Activated T-cell treated with anti-CD3 and anti-CD28 coated beads, Interleukin-2, amount 50 U/mL, for 1 hour (primary cell): ENCODE results near the gene HDGFL2.

Experiments
- DNase-seq: peaks from one replicate; pipeline ENCODE4 v3.0.0-alpha.2; 2020

Gene HDGFL2

DNA sequence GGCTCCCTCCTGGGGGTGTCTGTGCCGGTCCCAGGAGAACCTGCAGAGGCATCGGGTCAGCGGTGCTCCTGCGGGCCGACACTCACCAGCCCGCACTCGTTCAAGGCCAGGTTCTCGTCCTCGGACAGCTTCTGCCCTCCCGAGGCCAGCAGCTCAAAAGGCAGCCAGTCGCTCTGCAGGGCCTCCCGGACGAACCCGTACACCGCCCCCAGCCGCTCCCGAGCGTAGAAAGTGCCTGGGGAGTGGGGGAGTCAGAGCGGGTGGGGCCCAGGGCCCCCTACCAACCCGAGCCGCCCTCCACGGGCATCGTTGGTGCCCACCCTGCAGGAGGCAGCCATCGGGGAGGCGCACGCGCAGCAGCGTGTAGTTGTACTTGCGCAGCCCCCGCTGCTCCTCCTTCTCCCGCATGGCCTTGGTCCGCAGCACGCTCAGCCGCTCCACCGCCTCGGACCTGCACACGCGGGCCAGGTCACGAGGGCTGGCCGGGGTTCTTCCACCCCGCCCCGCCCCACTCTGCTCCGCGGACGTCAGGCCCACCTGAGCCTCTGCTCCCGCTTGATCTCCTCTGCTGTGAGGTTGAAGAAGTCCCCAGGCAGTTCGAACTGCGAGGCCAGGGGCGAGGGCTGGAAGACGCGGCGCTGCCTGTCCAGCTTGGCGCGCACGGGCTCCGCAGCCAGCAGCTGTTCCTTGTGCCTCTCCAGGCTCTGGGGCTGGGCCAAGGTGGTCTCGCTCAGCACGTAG lies 26.0 kb upstream of the HDGFL2 start:
- DNase-seq, result no peak

DNA sequence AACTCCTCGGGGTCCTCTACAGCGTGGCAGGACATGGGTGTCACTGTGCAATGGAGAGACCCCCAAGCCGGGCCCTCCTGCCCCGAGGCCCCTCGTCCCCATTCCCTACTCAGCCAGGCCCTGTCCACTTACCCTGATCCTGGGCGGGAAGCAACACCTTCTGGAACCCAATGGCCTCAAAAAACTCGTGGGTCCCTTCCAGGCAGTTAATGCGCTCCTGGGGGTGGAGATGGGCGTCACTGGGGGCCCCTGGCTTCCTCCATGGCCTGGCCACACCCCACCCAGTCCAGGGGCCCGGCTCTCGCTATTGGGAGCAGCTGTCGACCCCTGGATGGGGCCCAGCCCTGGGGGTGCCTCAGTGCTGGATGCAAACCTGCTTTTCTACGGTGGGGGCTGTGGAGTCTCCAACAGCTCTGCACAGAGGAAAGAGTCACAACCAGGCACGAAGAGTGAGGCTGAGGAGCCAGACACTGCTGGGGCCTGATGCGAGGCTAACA lies 25.3 kb upstream of the HDGFL2 start:
- no peak for DNase-seq

DNA sequence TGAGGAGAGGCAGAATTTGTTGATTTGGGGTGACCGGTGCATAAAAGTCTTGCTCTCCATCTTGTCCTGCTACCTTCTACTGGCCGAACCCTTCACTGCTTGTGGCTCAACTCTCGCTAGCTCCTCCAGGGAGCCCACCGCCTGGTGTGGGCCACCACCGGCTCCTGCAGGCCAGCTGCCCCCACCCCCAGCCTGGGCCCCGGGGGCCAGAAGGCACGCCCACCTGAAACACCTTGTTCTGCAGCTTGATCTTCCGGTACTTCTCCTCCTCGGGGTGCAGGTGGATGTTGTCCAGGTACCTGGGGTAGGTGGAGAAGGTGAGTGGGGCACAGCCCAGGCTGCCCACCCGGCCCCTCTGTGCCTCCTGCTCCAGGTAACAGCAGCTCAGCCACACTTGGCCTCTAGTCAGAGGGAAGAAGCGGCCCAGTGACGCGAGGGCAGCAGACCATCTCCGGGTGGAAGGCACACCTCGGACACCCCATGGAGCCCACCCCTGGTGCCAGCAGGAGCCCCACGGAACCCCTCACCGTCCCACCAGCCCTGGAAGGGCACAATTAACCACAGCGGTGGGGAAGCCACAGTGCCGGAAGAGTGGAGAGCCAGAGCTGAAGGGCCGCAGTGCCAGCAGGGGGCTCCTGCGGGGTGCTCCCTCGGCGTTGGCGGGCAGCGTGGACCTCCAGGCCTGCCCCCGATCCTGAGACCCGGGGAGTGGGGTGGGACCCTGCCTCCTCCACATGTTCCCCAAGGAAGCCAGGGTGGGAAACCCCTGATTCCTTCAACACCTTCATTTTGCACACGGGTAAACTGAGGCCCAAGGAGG lies 24.6 kb upstream of the HDGFL2 start:
- no peak for DNase-seq

DNA sequence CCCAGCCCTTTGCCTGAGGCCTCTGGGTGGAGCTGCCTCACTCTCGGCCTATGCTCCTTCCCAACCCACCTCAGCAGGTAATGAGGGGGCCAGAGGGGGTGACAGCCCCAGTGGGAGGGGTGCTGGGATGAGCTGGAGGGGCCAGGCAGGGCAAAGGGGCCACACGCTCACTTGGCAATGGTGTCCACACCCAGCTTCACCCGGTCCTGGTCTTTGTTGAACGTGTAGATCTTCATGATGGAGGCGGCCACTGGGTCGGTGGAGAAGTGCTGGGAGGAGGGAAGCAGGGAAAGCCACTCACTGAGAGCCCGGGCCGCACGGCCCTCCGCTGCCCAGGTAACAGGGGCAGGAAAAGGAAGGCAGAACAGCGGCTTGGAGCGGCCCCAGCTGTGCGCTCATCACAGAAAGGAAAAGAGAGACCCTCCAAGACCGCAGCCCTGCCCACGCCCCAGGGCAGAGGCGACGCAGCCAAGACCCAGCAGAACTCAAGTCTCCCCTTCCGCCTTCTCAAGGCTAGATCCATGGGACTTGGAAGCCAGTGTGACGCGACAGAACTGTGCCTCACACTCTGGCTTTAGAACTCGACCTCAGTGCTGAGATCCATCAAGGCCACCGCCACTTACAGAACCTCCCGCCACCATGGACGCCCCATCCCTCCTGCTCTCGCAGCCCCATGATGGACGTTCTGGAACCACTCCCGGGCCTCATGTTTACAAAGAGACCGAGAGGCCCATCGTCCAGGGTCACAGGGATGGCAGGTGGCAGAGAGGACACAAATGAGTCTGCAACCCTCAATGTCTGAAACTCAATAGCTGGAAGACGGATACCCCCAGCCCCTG lies 23.7 kb upstream of the HDGFL2 start:
- DNase-seq, result no peak

DNA sequence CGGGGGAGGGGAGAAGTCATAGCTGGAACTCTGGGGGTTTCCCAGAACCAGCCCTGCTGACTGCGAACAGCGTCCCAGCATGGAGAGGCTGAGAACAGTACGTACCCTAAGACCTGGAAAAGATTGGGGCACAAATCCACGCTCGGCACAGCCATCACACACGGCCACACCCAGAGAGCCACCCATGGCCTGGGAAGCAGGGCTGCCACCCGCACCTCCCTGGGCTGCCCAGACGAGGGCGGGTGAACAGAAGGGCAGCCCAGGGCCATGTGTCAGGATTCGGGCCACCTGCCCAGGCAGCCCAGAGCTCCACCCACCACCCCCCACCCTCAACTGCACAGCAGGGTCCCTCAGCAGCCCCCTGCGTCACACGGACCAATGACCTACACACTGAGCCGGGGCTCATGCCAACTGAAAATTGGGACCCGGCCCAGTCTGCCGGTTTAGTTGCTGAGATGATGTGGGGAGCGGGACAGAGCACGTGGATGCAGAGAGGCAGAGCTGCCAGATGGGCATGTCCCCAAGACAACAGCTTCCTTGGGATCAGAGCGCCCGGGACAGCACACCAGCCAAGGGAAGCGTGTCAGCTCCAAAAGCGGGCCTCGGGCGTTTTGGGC lies 23.0 kb upstream of the HDGFL2 start:
- no peak for DNase-seq

DNA sequence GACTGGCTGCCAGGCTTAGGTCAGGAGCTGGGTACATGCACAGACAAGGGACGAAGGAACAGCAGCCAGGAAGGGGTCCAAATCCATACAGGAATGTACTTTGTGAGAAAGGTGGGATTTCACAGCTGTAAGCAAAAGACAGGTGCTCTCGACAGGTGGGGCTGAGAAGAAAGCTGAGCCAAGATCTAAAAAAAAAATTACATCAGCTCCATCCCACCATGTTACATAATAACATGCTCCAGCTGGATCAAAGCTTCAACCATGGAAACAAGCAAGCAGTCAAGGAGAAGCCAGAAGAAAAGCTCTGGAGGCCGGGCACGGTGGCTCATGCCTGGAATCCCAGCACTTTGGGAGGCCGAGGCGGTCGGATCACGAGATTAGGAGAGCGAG lies 22.5 kb upstream of the HDGFL2 start:
- no peak for DNase-seq

DNA sequence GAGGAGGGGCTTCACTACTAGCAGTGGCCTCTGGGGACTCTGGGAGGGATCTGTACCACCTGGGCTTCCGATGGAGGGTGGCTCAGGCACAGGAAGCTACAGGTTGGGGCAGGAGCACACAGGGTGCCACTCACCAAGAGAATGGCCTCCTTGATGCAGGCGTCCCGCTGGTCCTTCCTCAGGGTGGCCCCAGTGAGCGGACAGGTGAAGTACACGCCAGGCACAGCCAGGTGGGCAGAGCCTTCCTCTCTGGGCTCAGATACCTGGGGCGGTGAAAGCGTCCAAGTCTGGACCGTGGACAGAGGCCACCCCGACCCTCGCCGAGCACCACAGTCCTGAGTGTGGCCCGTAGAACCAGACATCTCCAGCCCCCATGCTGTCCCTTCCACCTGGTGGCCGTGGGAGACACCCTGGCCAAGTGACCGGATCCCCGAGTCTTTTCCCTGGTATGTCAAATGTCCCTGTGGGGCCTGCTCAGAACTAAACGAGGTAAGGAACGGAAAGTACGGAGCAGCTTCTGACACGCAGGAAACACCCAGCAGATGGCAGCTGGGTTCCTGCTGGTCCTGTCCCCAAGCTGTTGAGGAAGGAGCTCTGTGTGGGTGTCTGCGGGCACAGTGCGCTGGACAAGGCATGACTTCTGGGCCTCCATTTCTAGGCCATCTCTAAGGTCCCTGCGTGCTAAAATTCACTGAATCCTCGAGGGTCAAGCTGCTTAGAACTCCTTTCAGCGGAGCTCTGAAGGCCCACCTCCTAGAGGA lies 19.7 kb upstream of the HDGFL2 start:
- DNase-seq, result no peak

DNA sequence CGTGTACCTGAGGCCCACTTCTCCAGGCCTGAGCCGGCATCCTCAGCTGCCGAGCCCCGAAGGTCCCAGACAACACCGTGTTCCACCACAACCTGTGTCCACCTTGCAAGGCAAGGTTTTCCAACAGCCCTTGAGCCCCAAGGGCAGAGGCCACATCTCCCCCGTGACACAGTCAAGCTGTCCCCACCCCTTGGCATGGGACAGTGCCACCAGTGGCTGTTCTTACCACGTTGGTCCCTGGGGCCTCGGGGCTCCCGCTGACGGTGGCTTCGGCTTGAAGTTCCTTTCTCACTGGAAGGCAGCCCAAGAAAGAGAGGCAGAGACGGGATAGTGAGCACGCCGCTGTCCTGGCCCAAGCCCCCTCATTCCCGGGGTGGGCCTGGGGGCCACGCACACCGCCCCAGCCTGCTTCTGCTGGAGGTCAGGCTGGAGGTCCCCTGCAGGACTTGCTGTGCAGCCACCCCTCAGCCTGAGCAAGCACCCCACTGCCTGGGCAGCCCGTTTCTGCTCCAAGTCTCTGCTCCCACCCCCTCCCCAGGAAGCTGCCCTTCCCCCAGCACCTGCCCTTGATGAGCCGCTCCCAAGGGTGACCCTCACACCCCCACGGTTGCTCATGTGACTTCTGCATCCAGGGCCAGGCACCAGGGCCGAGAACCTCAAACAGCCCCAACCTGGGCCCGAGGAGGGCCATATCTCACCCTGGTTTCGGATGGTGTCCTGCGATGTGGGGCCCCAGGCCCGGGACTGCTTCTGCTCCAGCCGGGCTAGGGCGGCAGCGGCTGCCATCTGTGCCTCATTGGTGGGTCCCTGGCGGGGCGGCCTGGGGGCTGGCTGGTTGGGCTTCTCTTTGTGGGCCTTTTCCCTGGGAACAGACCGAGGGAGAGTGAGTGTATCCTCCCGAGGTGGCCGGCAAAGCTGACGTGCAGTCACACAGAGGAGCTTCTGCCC lies 18.6 kb upstream of the HDGFL2 start:
- DNase-seq, result no peak

DNA sequence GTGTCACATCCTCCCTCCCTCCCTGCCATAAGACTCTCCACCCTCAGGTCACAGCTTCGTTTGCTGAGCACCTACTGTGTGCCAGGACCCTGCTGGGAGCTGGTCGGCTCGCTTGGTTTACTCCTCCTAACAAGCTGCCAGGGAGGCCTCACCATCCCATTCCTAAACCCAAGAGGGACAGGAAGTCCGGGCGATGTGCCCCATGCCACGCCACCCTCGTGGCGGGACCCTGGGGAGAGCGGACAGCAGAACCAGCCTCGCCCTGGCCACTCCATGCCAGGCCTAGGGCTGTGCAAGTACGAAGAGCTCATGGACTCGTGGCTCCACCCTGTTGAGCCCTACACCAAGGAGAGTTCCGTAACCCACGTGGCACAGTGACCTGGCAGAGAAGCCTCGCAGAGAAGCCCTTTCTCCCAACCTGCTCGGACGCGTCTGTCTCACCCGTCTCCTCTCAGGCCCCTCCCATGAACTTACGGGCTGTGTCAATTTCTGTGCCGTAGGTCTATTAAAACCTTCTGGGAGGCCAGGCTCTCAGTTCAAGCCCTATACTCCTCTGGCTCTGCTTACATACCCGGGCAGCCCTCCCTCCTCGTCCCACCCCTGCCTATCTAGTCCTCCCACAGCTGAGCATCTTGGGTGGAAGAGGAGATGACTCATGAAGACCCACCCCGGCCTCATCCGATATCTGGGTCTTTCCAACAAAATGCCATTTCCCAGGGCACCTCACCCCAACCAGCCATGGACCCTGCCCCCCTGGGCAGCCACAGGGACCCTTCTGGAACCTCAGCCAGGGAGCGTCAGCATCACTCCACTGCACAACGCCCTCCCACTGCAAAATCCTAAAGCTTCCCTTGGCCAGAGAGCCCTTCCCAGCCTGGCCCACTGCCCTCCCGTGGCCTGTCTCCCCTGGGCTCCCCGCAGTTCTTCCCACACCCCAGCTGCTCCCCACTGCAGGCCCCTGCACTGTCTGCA lies 17.1 kb upstream of the HDGFL2 start:
- DNase-seq, result no peak

DNA sequence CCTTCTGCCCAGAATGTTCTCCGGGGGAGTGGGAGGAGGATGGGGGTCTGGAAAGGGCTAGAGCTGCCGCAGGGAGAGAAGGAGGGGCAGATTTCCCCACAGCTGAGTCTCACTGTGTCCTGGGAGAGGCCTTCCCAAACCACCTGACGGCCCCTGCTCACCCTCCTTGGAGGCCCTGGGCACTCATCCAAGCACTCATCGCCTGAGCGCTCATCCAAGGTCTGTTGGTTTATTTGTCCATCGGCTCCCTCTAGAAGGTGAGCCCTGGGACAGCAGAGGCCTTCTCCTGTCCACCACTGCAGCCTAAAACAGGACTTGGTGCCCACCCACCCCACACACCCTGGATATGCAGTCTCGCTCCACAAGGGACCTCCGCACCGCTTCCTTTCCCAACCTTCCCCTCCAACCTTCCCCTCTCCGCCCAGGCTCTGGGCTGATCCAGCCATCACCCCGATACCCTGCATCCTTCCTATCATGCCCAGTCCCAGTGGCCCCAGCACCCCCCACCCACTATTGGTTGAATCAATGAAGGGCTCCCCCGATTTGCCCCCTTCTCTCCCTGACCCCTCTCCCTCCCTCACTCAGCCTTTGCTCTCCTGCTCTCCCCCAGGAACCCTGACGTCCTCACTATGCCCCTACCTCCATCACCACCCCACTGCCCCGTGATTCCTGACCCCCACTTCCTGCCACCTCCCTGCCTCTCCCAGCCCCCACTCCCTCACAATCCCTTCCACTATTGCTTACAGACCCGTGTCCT lies 16.2 kb upstream of the HDGFL2 start:
- no peak for DNase-seq

DNA sequence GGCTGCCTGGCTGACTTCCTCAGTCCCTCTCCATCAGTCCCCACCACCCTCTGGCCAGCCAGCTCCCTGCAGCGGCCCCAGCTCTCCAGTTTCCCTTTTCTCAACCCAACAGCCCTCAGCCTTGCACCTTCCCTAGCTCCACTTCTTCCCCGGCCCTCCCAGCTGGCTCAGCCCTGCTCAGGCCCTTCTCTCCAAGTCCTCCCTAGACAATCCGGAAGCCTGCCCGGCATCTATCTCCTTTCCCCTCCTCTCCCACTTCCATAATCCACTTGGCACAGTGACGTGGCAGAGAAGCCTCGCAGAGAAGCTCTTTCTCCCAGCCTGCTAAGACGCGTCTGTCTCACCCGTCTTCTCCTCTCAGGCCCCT lies 15.6 kb upstream of the HDGFL2 start:
- DNase-seq, result no peak

DNA sequence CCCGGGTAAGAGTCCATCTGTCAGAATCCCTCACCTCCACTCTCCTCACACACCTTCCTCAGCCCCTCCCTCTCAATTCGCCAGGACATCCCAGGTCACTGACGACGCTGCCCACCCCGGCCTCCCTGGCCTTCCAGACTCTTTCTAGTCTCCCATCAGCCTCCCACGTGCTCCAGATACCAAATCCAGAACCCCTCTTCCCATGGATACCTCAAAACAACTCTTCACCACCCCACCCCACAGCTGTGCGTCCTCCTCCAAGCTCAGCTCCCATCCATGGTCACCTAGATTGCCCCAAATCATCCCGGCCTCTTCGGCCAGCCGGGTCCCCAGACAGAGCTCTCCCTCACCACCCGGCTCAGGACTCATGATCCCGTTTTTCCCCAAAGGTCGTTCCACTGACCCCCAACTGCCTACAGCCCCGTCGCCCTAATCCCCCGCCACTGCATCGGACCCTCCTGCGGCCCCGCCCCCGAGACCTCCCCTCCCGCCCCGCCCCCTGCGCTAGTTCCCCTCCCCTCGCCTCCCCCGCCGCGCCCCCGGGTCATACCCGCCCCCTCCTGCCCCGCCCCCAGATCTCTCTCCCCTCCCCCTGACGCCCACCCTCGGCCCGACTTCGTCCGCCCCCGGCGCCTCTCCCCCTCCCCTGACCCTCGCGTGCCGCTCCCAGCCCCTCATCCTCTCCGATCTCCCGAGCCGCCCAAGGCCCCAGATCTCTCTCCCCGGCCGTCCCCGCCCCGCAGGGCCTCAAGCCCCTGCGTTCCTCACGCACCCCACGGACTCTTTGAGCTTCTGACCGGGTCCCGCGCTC lies 15.0 kb upstream of the HDGFL2 start:
- no peak for DNase-seq

DNA sequence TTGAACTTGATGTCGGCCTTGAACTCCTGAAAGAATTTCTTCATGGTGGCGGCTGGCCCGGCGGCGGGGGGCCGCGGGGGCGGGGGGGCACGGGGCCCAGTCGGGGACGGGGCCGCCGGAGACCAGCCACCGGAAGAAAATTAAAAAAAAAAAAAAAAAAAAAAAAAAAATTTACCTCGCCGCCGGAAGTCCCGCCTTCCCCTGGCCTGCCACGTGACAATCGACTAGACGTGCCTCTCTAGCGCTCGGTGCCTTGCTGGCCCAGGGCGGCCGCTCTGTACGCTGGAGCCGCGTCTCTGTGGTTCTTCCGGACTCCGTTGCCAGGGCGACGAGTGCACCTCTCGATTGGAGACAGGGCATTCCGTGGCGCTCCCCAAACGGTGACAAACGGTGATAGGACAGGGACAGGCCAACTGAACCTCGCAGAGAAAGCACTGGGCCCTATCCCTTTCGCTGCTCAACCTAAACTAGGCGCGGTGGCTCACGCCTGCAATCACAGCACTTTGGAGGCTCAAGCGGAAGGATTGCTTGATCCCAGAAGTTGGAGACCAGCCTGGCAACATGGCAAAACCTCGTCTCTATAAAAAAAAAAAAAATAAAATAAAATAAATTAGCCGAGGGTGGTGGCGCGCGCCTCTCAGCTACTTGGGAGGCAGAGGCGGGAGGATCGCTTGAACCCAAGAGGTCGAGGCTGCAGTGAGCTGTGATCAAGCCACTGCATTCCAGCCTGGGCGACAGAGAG lies 14.3 kb upstream of the HDGFL2 start, which contains the start of gene UBXN6:
Gene UBXN6, minus strand, starts transcription at position 141 of the 742 bp plus-strand sequence. Its CDS starts 97 bp downstream, at position 44.
- peak; percentile 97 for DNase-seq

DNA sequence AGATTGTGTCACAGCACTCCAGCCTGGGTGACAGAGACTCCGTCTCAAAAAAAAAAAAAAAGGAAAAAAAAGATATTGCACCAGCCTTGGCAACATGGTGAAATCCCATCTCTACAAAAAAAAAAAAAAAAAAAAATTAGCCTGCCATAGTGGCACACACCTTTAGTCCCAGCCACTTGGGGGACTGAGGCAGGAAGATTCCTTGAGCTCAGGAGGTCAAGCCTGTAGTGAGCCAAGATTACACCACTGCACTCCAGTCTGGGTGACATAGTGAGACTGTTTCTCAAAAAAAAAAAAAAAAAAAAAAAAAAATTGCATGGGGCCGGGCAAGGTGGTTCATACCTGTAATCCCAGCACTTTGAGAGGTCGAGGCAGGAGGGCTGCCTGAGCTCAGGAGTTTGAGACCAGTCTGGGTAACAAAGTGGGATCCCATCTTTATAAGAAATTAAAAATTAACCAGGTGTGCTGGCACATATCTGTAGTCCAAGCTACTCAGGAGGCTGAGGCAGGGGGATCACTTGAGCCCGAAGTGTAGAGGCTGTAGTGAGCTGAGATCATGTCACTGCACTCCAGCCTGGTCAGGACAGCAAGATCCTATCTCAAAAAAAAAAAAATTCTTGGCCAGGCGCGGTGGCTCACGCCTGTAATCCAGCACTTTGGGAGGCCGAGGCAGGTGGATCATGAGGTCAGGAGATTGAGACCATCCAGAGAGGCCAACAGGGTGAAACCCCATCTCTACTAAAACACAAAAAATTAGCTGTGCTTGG lies 7.1 kb upstream of the HDGFL2 start:
- no peak for DNase-seq

DNA sequence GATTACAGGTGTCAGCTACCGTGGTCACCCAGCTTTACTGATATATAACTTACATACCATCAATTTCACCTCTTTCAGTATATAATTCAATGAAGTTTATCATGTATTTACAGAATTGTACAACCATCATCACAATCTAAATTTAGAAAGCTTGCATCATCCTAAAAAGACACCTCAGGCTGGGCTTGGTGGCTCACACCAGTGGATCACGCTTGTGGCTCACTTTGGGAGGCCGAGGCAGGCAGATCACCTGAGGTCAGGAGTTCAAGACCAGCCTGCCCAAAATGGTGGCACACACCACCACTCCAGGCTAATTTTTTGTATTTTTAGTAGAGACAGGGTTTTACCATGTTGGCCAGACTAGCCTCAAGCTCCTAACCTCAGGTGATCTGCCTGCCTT lies 4.3 kb upstream of the HDGFL2 start:
- DNase-seq, result no peak
